Activated CD8-positive, alpha-beta memory T cell treated with anti-CD3 and anti-CD28 coated beads, Interleukin-2, amount 50 U/mL, for 48 hours (primary cell): Measurements from ENCODE around the gene RRAD.
A peak's percentile ranks its signal among the peaks of the same experiment; 100 is the strongest.

Experiments
- DNase-seq: peaks from one replicate; pipeline ENCODE4 v3.0.0-alpha.2; 2020

The RRAD gene

GRCh38 chr16:66872943-66873684 is 52.2 kb downstream of the RRAD start:
- peak; percentile 98 for DNase-seq

- no peak for DNase-seq
Measured at GRCh38 chr16:66872559-66872942, 52.8 kb downstream of the RRAD start.

- no peak for DNase-seq
Measured at GRCh38 chr16:66871840-66872239, 53.5 kb downstream of the RRAD start.
